Panc1 (cell line): ENCODE results near the gene TRIM2. TPM values are rescaled to one million over a fixed set of nuclear protein-coding genes. Genes with fewer than 3 reads are reported as not detected.

Experiments used
- ATAC-seq: fragments of 200-7000 bp; cut with Tn5 transposase; 2 replicates; pipeline ENCODE4 v1.9.1; 2020; ENCODE audit warnings: mild to moderate bottlenecking, moderate library complexity
- BruUV-seq: library from RNA; stranded (reverse); fragments of 400-500 nt; replicated peaks from 2 replicates; lab custom pipeline; 2021; lab: Mats Ljungman, UMichigan
- CTCF ChIA-PET: fragments of 300-600 bp; sonication (Branson Sonifier 250); formaldehyde crosslinking; loops from one replicate; lab custom pipeline; 2022; ENCODE audit warnings: antibody characterized with exemption; lab: Charles Lee
- POLR2A ChIA-PET: fragments of 300-600 bp; sonication (Branson Sonifier 250); formaldehyde crosslinking; loops from one replicate; lab custom pipeline; 2022; ENCODE audit warnings: antibody characterized with exemption; lab: Charles Lee
- DNase-seq: peaks from one replicate; pipeline ENCODE4 v3.0.0-alpha.2; 2010; ENCODE audit warnings: low read depth, low spot score
- H3K27ac ChIP-seq: 2 replicates; pipeline ENCODE4 v1.5.1; 2011; ENCODE audit warnings: mild to moderate bottlenecking, low read length, inconsistent platforms
- H3K27me3 ChIP-seq: fragments of 200-500 bp; sonication (Bioruptor generic); 2 replicates; pipeline ENCODE4 v1.6.0; 2014; ENCODE audit warnings: low read length, inconsistent platforms; ENCODE audit not compliant: control insufficient read depth, insufficient read depth
- H3K36me3 ChIP-seq: fragments of 200-500 bp; sonication (Bioruptor generic); 2 replicates; pipeline ENCODE4 v1.5.1; 2014; ENCODE audit warnings: inconsistent platforms, mild to moderate bottlenecking, low read length, moderate library complexity; ENCODE audit not compliant: control insufficient read depth, insufficient read depth
- H3K4me1 ChIP-seq: 2 replicates; pipeline ENCODE4 v1.5.1; 2011; ENCODE audit warnings: inconsistent platforms, mild to moderate bottlenecking, low read length, moderate library complexity; ENCODE audit not compliant: control insufficient read depth, insufficient read depth
- H3K4me3 ChIP-seq, 2 experiments: 2 replicates each; pipeline ENCODE4 v1.5.1; 2011 to 2012; ENCODE audit warnings: low read depth in 2 of 2, low read length in 2 of 2, mild to moderate bottlenecking in 2 of 2, inconsistent platforms in 1 of 2, moderate library complexity in 1 of 2
- H3K9me3 ChIP-seq: fragments of 200-500 bp; sonication (Bioruptor generic); 2 replicates; pipeline ENCODE4 v1.5.1; 2014; ENCODE audit warnings: low read depth, mild to moderate bottlenecking, inconsistent platforms, low read length, moderate library complexity; ENCODE audit not compliant: control insufficient read depth, insufficient read depth
- POLR2AphosphoS5 ChIP-seq: IDR thresholded peaks from 2 replicates; pipeline ENCODE4 v1.6.1; 2012; ENCODE audit warnings: mild to moderate bottlenecking, low read depth, low read length, moderate library complexity
- SIN3A ChIP-seq: IDR thresholded peaks from 2 replicates; pipeline ENCODE4 v1.6.1; 2012; ENCODE audit warnings: low read depth, mild to moderate bottlenecking, low read length, moderate library complexity, borderline replicate concordance; ENCODE audit not compliant: insufficient read depth
- TCF7L2 ChIP-seq: IDR thresholded peaks from 2 replicates; pipeline ENCODE4 v1.6.1; 2011; ENCODE audit warnings: mild to moderate bottlenecking, low read depth, low read length, inconsistent platforms
- in situ Hi-C: cut with HindIII; loops from 2 replicates; pipeline ENCODE4 v1.10.0; 2016; ENCODE audit warnings: low sequenced_read_pairs, low pct_unique_long_range_greater_than_20kb
- intact Hi-C: fragments of 100-400 bp; cut with micrococcal nuclease; formaldehyde crosslinking; loops from one replicate; pipeline ENCODE4 v1.10.0; 2022; ENCODE audit not compliant: unreplicated experiment
- total RNA-seq: library from RNA; stranded (reverse); gene quantifications from one replicate; pipeline ENCODE4 v1.2.1, GENCODE V29; 2021; ENCODE audit not compliant: unreplicated experiment
- TF ChIP-seq, protein P1 (sequence below), 2 experiments: IDR thresholded peaks; 2 replicates each; pipeline ENCODE4 v1.6.1; 2011 to 2012; ENCODE audit warnings: low read depth in 2 of 2, control low read depth in 1 of 2, low read length in 1 of 2, mild to moderate bottlenecking in 1 of 2, moderate library complexity in 1 of 2; ENCODE audit not compliant: insufficient read depth in 1 of 2
- TF ChIP-seq, protein P2 (sequence below): fragments of 450-650 bp; IDR thresholded peaks from 2 replicates; pipeline ENCODE4 v1.5.1; 2017; ENCODE audit warnings: mild to moderate bottlenecking

Gene TRIM2
- total RNA-seq, 1 experiment from 2014 or later: 18.9 TPM

DNA sequence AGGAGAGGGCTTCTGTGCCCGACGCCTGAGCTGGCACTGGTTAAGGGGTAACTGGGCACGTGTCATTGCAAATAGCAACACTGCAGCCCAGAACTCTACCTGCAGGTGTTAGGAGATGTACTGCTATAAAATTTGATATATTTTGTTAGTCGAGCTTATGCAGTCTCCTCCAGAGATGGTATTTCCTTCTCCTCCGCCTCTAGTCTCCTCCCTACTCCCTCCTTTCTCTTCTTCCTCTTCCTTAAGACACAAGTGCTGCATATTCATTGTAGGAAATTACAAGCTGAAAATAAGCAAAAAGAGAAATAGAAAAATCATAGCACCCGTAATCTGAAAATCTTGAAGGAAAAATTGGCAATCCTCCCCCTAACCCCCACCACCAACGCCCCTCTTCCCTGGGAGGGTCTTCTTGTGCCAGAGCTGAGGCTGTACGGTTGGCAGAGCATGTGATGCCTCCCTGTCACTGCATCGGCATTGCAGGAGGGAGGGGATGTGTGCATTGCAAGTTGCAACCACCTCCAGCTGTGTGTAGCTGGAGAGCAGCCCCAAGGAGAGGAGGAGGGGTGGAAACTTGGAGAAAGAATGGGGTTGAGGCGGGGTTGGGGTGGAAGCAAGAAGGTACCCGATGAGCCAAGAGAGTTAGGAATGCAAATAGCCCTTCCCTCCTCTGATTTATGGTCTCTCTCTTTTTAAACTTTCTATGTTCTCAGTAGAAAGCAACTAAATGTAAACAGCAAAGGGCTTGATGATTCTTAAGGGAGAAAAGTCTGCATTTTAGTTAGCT lies 92.0 kb downstream of the TRIM2 start:
- Histone ChIP-seq H3K4me1 (no peaks in the 10 kb centered on the region), H3K4me3 (no peak overlapping the region), H3K36me3 (no peaks in the 10 kb centered on the region), H3K9me3 (no peaks in the 10 kb centered on the region), H3K27ac (no peak overlapping the region), H3K27me3 (no peaks in the 10 kb centered on the region)
- intact Hi-C loops: no loop called here
- ATAC-seq (no peak), DNase-seq (no peak)
- in situ Hi-C loops: no loop called here
- BruUV-seq: no TSS peak
- TF ChIP-seq POLR2AphosphoS5 (no peak), SIN3A (no peak), TCF7L2 (no peak)
- TF ChIP-seq, protein P1, sequence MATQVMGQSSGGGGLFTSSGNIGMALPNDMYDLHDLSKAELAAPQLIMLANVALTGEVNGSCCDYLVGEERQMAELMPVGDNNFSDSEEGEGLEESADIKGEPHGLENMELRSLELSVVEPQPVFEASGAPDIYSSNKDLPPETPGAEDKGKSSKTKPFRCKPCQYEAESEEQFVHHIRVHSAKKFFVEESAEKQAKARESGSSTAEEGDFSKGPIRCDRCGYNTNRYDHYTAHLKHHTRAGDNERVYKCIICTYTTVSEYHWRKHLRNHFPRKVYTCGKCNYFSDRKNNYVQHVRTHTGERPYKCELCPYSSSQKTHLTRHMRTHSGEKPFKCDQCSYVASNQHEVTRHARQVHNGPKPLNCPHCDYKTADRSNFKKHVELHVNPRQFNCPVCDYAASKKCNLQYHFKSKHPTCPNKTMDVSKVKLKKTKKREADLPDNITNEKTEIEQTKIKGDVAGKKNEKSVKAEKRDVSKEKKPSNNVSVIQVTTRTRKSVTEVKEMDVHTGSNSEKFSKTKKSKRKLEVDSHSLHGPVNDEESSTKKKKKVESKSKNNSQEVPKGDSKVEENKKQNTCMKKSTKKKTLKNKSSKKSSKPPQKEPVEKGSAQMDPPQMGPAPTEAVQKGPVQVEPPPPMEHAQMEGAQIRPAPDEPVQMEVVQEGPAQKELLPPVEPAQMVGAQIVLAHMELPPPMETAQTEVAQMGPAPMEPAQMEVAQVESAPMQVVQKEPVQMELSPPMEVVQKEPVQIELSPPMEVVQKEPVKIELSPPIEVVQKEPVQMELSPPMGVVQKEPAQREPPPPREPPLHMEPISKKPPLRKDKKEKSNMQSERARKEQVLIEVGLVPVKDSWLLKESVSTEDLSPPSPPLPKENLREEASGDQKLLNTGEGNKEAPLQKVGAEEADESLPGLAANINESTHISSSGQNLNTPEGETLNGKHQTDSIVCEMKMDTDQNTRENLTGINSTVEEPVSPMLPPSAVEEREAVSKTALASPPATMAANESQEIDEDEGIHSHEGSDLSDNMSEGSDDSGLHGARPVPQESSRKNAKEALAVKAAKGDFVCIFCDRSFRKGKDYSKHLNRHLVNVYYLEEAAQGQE (IDR thresholded peaks at IDR 0.05; ENCODE audit: insufficient read depth in 1 of 2, low read depth in 2 of 2, low read length in 1 of 2): no peak
- TF ChIP-seq, protein P2, sequence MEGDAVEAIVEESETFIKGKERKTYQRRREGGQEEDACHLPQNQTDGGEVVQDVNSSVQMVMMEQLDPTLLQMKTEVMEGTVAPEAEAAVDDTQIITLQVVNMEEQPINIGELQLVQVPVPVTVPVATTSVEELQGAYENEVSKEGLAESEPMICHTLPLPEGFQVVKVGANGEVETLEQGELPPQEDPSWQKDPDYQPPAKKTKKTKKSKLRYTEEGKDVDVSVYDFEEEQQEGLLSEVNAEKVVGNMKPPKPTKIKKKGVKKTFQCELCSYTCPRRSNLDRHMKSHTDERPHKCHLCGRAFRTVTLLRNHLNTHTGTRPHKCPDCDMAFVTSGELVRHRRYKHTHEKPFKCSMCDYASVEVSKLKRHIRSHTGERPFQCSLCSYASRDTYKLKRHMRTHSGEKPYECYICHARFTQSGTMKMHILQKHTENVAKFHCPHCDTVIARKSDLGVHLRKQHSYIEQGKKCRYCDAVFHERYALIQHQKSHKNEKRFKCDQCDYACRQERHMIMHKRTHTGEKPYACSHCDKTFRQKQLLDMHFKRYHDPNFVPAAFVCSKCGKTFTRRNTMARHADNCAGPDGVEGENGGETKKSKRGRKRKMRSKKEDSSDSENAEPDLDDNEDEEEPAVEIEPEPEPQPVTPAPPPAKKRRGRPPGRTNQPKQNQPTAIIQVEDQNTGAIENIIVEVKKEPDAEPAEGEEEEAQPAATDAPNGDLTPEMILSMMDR: no peak
- CTCF ChIA-PET: no interaction called here
- POLR2A ChIA-PET: no interaction called here

DNA sequence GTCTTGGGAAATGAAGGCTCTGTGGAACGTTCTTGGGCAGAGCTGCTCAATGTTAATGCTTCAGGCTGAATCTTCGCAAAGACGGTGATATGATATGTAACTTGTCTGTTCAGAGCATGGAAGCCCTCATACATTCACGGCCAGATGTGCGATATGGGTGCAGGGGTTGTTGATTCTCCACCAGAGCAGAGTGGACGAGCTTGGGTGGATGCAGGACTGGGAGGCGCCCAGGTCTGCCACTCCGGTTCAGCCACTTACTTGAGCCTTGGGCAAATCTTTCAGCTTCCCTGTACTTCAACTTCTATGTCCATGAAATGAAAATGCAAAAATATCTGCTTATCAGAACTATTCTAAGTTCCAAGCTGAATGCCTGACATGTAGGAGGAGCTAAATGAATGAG lies 92.9 kb downstream of the TRIM2 start:
- intact Hi-C loops: no loop called here
- no peak for ATAC-seq
- H3K9me3 ChIP-seq: no peaks in the 10 kb centered on the region
- no peaks in the 10 kb centered on the region for H3K36me3 ChIP-seq
- no peak for TF ChIP-seq POLR2AphosphoS5
- TF ChIP-seq, protein P1 (IDR thresholded peaks at IDR 0.05; ENCODE audit: insufficient read depth in 1 of 2, low read depth in 2 of 2, low read length in 1 of 2): no peak
- TF ChIP-seq TCF7L2: no peak
- TF ChIP-seq SIN3A: no peak
- TF ChIP-seq, protein P2: no peak
- no peak for DNase-seq
- no peaks in the 10 kb centered on the region for H3K4me1 ChIP-seq
- CTCF ChIA-PET: no interaction called here
- H3K27ac ChIP-seq: no peak overlapping the region
- H3K27me3 ChIP-seq: no peaks in the 10 kb centered on the region
- no peak overlapping the region for H3K4me3 ChIP-seq
- POLR2A ChIA-PET: no interaction called here
- in situ Hi-C loops: no loop called here
- no TSS peak for BruUV-seq
